ENCODE results near the gene MYH10.

Gene MYH10

DNA sequence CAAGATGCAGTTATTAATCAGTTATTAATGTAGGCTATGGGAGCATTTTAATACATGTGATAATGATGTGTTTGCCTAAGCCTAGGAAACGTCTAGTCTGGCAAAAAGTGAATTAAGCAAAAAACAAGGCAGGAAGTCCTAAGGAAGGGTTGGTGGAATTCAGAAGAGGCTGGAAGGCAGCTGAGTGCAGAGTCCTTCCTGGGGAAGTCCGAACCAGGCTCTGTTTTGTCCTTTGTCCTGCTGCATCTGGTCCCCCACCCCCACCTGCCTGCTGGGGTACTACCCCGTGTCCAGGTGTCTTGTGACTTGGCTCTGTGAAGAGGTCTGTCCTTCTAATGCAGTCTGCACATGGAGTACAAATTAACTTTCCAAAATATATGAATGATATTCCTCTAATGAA lies 1.5 kb upstream of the MYH10 start:
- H3K4me2 ChIP-seq (ENCODE audit: low read depth, low read length, poor library complexity, severe bottlenecking) = peak overlapping the region; percentile 84
- TF ChIP-seq, protein P1, sequence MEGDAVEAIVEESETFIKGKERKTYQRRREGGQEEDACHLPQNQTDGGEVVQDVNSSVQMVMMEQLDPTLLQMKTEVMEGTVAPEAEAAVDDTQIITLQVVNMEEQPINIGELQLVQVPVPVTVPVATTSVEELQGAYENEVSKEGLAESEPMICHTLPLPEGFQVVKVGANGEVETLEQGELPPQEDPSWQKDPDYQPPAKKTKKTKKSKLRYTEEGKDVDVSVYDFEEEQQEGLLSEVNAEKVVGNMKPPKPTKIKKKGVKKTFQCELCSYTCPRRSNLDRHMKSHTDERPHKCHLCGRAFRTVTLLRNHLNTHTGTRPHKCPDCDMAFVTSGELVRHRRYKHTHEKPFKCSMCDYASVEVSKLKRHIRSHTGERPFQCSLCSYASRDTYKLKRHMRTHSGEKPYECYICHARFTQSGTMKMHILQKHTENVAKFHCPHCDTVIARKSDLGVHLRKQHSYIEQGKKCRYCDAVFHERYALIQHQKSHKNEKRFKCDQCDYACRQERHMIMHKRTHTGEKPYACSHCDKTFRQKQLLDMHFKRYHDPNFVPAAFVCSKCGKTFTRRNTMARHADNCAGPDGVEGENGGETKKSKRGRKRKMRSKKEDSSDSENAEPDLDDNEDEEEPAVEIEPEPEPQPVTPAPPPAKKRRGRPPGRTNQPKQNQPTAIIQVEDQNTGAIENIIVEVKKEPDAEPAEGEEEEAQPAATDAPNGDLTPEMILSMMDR (IDR thresholded peaks at IDR 0.05; ENCODE audit: insufficient read depth, low read length, poor library complexity, severe bottlenecking) = no peak
- no peak for TF ChIP-seq EZH2phosphoT487 (conservative IDR thresholded peaks at IDR 0.05; ENCODE audit: low read length)
- H2AFZ ChIP-seq (ENCODE audit: low read depth, low read length, severe bottlenecking) = peak overlapping the region; percentile 93
- H3F3A ChIP-seq (ENCODE audit: insufficient read depth) = peaks cover 6% of the 10 kb centered on the region
- H3K9me3 ChIP-seq (ENCODE audit: insufficient read depth, low read length) = no peaks in the 10 kb centered on the region
- no peaks in the 10 kb centered on the region for H3K79me2 ChIP-seq (ENCODE audit: insufficient read depth, low read length)
- H3K27me3 ChIP-seq (ENCODE audit: low read length) = no peaks in the 10 kb centered on the region
- H3K27ac ChIP-seq (ENCODE audit: low read depth, low read length) = no peak overlapping the region
- no peak overlapping the region for H3K9ac ChIP-seq (ENCODE audit: low read length)
- H3K4me3 ChIP-seq (ENCODE audit: insufficient read depth, low read length, poor library complexity, severe bottlenecking) = no peak overlapping the region
- no peaks in the 10 kb centered on the region for H4K20me1 ChIP-seq (ENCODE audit: low read depth, low read length)
- H3K9me2 ChIP-seq (replicated peaks; ENCODE audit: insufficient read depth, low read length) = no peaks in the 10 kb centered on the region
- no peaks in the 10 kb centered on the region for H3K36me3 ChIP-seq (ENCODE audit: low read length)

DNA sequence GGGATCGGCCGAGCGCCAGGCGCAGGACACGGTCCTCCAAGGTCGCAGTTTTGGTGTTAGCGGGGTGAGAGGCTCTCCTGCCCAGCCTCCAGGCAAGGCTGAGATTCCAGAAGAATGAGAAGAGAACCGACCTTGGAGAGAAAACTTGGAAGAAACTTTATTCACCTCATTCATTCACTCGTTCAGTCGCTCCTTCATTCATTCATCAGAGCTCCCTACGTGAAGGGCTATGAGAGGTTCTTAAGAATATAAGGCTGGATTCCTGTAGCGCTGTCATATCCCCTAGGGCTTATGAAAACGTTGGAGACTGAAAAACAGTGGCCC lies 991 bp upstream of the MYH10 start:
- no peaks in the 10 kb centered on the region for H4K20me1 ChIP-seq (ENCODE audit: low read depth, low read length)
- no peak overlapping the region for H3K27ac ChIP-seq (ENCODE audit: low read depth, low read length)
- no peaks in the 10 kb centered on the region for H3K36me3 ChIP-seq (ENCODE audit: low read length)
- H2AFZ ChIP-seq (ENCODE audit: low read depth, low read length, severe bottlenecking) = peak overlapping the region; percentile 93
- H3F3A ChIP-seq (ENCODE audit: insufficient read depth) = peaks cover 6% of the 10 kb centered on the region
- H3K9me3 ChIP-seq (ENCODE audit: insufficient read depth, low read length) = no peaks in the 10 kb centered on the region
- H3K4me3 ChIP-seq (ENCODE audit: insufficient read depth, low read length, poor library complexity, severe bottlenecking) = peak overlapping the region; percentile 95
- no peaks in the 10 kb centered on the region for H3K27me3 ChIP-seq (ENCODE audit: low read length)
- peak overlapping the region; percentile 84 for H3K4me2 ChIP-seq (ENCODE audit: low read depth, low read length, poor library complexity, severe bottlenecking)
- H3K9ac ChIP-seq (ENCODE audit: low read length) = peak overlapping the region; percentile 75
- no peaks in the 10 kb centered on the region for H3K79me2 ChIP-seq (ENCODE audit: insufficient read depth, low read length)
- TF ChIP-seq EZH2phosphoT487 (conservative IDR thresholded peaks at IDR 0.05; ENCODE audit: low read length) = no peak
- TF ChIP-seq, protein P1 (IDR thresholded peaks at IDR 0.05; ENCODE audit: insufficient read depth, low read length, poor library complexity, severe bottlenecking) = no peak
- no peaks in the 10 kb centered on the region for H3K9me2 ChIP-seq (replicated peaks; ENCODE audit: insufficient read depth, low read length)

DNA sequence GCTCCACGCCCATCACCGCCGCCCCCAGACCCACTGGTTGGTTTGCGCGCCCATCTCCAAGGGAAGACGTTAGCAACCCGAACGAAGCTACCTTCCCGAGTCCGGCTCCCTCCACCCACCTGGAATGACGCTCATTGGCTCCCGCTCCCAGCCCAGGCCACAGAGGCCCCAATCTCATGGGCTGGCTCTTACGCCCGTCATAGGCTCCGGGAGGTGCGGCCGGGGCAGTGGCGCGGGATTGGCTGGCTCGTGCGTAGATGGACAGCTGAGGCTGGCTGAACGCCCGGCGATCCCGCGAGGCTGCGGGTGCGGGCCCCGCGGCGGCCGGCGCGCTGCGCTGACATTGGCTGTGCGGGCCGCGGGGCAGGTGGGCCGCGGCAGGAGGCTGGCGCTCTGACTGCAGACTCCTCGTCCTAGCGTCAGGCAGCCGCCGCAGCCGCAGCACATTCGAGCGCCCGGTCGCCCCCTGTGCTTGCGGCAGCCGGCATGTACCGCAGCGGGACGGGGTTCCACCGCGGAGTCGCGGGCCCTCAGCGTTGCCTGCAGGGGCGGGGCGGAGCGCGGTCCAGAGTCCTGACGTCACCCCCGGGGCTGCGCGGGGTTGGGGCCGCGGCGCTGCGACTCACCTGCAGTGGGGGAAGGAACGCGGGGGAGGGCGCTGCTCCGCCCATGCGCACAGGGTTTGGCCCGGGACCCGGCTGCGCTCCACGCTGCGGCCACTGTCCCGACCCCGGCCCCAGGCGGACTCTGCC lies 453 bp upstream of the MYH10 start:
- TF ChIP-seq, protein P1 (IDR thresholded peaks at IDR 0.05; ENCODE audit: insufficient read depth, low read length, poor library complexity, severe bottlenecking) = no peak
- TF ChIP-seq EZH2phosphoT487 (conservative IDR thresholded peaks at IDR 0.05; ENCODE audit: low read length) = no peak
- Histone ChIP-seq H3F3A (ENCODE audit: insufficient read depth) (peaks cover 6% of the 10 kb centered on the region), H3K36me3 (ENCODE audit: low read length) (no peaks in the 10 kb centered on the region), H3K9me2 (replicated peaks; ENCODE audit: insufficient read depth, low read length) (no peaks in the 10 kb centered on the region), H3K27me3 (ENCODE audit: low read length) (no peaks in the 10 kb centered on the region), H3K27ac (ENCODE audit: low read depth, low read length) (no peak overlapping the region), H3K9me3 (ENCODE audit: insufficient read depth, low read length) (no peaks in the 10 kb centered on the region), H2AFZ (ENCODE audit: low read depth, low read length, severe bottlenecking) (peak overlapping the region; percentile 93), H3K4me3 (ENCODE audit: insufficient read depth, low read length, poor library complexity, severe bottlenecking) (peak overlapping the region; percentile 95), H3K79me2 (ENCODE audit: insufficient read depth, low read length) (no peaks in the 10 kb centered on the region), H3K4me2 (ENCODE audit: low read depth, low read length, poor library complexity, severe bottlenecking) (peak overlapping the region; percentile 84), H4K20me1 (ENCODE audit: low read depth, low read length) (no peaks in the 10 kb centered on the region), H3K9ac (ENCODE audit: low read length) (peak overlapping the region; percentile 75)
